Measurements from ENCODE around the gene EMC9. TPM values are rescaled to one million over a fixed set of nuclear protein-coding genes. Genes with fewer than 3 reads are reported as not detected.
A peak's percentile ranks its signal among the peaks of the same experiment; 100 is the strongest.

The EMC9 gene
- total and polyA plus RNA-seq, 2 of the 8 experiments (the other 6 are each of a cell fraction or from before 2014, with no cell fraction given) = 38.4 to 47.2 TPM

- no peak for TF ChIP-seq CHD7 (IDR thresholded peaks at IDR 0.05; ENCODE audit: insufficient replicate concordance, low read length)
- TF ChIP-seq HDAC6 (IDR thresholded peaks at IDR 0.05; ENCODE audit: low read depth, low read length) = no peak
- peak; percentile 93 for TF ChIP-seq POLR2AphosphoS5 (IDR thresholded peaks at IDR 0.05; ENCODE audit: low read depth, low read length)
- no peak for TF ChIP-seq EGR1 (IDR thresholded peaks at IDR 0.05; ENCODE audit: borderline replicate concordance, low read depth, low read length)
- no peak for TF ChIP-seq ATF2 (IDR thresholded peaks at IDR 0.05; ENCODE audit: low read length)
- peak; percentile 84 to 93 for TF ChIP-seq POLR2A (IDR thresholded peaks at IDR 0.05; ENCODE audit: control extremely low read depth in 1 of 2, low read depth in 2 of 2, low read length in 2 of 2)
- peak; percentile 82 for TF ChIP-seq E2F6 (IDR thresholded peaks at IDR 0.05)
Measured at GRCh38 chr14:24095271-24096068, 45.9 kb downstream of the EMC9 start (continued).

Data from H1 (cell line).